CD4-positive, alpha-beta T cell treated with Interleukin-21 for 1 hour (primary cell): Measurements from ENCODE around the gene ELFN2.
"Not testable (repeated sequence)": the region's sequence is repeated elsewhere in the genome, so short reads cannot be mapped to it uniquely, and the experiment has no call there.

Source experiments
- DNase-seq: peaks from one replicate; pipeline ENCODE4 v3.0.0-alpha.2; 2020

ELFN2 gene, protein sequence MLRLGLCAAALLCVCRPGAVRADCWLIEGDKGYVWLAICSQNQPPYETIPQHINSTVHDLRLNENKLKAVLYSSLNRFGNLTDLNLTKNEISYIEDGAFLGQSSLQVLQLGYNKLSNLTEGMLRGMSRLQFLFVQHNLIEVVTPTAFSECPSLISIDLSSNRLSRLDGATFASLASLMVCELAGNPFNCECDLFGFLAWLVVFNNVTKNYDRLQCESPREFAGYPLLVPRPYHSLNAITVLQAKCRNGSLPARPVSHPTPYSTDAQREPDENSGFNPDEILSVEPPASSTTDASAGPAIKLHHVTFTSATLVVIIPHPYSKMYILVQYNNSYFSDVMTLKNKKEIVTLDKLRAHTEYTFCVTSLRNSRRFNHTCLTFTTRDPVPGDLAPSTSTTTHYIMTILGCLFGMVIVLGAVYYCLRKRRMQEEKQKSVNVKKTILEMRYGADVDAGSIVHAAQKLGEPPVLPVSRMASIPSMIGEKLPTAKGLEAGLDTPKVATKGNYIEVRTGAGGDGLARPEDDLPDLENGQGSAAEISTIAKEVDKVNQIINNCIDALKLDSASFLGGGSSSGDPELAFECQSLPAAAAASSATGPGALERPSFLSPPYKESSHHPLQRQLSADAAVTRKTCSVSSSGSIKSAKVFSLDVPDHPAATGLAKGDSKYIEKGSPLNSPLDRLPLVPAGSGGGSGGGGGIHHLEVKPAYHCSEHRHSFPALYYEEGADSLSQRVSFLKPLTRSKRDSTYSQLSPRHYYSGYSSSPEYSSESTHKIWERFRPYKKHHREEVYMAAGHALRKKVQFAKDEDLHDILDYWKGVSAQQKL

DNA sequence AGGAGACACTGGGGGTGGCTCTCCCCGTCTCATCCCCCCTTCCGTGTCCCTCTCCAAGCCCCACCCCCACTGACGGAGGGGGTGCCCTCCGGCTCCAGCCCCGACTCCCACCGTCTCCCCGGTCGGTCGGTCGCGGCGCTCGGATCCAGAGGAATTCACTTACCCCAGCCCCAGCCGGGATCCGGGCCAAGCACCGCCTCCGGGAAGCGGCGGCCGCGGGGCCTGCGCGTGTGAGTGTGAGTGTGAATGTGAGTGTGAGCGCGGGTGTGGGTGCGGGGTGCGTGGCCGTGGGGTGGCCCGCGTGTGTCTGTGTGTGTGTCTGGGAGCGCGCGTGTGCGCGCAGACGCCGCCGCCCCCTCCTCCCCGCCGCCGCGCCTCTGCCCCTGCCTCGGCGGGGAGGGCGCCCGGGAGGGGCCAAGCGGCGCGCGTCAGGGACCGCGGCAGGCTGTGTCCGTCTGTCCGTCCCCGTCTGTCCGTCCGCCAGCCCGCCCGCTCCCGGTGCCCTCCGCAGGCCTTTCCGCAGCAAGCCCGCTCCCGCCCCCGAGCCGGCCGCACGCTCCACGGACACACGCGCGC, at the start of gene ELFN2:
Gene ELFN2, minus strand, starts transcription at position 345 of the 576 bp plus-strand sequence. CDS start 51,945 bp downstream, outside the sequence.
- no peak for DNase-seq

DNA sequence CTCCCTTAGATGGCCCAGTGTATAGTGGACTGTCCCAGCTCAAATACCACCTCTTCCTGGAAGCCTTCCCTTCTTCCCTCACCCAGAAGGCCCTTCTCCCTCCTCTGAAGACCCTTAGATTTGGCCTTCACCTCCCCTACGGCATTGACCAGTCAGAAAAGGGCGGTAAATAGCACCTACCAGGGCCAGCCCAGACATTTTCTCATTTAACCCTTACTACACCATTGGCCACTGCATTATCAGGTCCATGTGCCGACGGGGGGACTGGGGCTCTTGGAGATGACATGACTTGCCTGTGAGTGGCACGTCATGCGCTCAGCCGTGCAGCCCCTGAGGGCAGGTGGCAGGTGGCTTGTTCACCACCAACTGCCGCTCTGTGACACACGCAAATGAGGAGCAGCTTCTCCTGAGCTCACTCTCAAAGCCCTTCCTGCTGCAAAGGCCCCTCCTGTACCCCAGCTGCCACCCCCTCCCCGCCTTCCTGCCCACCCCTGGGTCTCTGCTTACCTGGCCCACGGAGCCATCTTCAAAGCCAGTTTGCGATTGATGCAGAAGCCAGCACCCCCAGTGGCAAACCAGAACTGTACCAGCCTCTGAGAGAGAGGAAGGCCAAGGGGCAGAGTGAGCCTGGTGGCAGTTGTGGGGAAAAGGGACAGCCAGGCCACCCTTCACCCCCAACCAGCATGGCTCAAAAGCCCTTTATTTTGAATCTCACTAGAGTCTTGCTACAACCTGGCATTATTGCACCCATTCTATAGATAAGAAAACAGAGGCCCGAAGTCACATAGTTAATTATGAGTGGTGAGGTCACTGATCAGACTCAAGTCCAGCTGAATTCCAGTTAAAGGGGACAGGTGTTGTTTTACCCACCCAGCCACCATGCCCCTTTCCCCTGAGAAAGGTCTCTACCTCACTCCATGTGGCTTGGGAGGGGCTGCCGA, 49.4 kb upstream of the ELFN2 start:
- DNase-seq = no peak

DNA sequence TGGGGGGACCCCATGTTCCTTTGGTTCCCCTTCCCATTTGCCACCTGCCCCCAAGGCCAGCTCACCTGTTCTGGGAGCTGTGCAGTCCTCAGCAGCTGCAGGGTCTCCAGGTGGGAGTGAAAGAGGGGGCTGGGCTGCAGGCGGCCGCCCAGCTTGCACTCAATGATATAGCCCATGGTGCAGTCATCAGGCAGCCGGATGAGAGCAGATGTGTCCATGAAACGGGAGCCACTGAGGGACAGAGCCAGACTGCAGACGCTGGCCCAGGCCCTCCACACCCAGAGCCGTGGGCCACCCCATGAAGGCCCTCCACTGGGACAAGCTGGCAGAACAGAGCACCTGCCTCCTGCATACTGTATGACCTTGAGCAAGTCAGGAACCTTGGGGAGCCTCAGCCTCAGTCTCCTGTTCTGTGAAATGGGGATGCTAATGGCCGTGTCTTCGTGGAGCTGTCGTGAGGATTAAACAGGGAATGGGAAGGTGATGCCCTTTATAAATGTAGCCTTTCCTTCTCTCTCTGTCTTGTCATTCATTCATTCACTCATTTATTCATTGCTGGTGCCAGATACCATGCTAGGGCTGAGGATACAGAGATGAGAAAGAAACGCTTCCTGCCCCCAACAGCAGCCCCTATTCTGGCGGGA, 47.3 kb upstream of the ELFN2 start:
- DNase-seq = no peak

DNA sequence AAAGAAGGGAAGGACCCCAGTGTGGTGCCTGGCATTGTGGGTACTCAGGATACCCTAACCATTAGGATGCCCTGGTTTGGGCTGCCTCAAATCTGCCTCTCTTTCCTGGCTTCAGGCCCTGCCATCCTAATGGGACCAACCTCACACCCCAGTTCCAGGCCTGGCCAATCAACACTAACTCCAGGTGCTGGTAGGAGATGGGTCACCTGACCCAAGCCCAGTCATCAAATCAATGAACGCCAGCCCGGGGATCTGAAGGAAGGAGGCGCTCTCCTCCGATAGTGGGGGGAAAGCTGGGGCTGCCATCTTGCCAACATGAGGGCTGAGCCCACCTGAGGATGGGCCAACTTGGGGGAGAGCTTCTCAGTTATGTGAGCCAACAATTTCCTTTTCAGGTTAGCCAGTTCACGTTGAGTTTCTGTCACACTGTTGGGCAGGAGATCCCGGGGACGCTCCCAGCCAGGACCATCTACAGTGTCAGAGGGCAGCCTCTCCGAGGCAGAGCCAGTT, 46.2 kb upstream of the ELFN2 start:
- no peak for DNase-seq

DNA sequence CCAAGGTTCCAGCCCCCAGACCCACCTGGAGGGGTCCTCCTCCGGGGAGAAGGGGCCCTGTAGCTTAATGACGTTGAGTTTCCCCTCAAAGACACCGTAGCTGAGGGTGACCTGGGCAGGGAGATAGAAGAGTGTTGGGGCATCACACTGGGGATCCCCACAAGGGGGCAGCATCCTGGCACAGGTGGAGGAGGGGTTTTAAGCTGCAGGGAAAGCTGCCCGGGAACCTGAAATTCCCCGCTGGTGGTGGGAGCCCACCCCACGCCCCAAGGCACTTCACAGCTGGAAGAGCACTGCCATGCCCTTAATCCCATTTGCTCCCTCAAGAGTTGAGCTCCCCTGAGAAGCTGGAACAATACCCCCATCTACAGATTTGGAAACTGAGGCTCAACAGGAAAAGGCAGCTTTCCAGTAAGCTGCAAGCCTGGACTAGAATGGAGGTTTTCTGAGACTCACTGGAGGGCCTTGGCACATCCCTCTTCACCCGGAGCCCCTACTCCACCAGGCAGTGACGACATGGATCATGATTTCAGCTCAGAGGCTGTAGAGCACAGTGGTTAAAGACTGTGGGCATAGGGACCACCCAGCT, 45.2 kb upstream of the ELFN2 start:
- peak; percentile 47 for DNase-seq

DNA sequence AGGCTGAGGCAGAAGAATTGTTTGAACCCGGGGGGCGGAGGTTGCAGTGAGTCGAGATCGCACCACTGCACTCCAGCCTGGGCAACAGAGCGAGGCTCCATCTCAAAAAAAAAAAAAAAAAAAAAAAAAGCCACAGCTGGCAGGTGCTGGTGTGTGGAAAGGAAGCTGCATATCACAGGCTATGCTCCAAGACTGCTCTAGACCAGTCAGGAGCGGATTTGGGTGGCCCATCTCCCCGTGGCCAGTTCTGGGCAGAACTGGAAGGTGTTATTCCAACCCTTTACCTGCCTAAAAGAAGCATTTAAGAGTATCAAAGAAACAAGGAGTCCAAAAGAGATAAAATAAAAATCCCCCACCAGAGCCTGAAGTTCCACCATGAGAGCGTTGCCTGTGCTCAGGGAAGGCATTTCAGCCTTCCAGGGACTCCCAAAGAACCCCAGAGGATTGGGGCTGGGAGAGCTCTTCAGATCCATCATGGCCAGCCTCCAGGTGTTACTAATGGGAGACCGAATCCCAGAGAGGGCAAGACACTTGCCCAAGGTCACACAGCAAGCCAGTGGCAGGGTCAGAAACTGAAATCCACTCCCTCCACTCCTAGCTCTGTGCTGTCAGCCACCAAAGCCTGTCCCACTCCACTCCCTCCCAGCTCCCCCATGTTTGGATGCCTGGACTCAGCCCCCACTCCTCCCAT, 44.6 kb upstream of the ELFN2 start:
- no peak for DNase-seq

DNA sequence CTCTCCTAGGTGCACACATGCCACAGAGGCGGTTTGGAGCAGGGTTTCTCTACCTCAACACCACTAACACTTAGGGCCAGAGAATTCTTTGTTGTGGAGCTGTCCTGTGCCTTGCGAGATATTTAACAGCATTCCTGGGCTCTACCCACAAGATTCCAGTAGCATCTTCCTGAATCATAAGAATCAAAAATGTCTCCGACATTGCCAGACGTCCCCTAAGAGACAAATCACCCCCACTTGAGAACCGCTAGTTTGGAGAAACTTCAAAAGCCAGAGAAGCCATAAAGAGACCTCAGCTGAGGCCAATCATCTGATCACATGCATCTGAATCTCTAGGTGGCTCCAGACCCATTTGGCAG, 42.8 kb upstream of the ELFN2 start:
- no peak for DNase-seq

DNA sequence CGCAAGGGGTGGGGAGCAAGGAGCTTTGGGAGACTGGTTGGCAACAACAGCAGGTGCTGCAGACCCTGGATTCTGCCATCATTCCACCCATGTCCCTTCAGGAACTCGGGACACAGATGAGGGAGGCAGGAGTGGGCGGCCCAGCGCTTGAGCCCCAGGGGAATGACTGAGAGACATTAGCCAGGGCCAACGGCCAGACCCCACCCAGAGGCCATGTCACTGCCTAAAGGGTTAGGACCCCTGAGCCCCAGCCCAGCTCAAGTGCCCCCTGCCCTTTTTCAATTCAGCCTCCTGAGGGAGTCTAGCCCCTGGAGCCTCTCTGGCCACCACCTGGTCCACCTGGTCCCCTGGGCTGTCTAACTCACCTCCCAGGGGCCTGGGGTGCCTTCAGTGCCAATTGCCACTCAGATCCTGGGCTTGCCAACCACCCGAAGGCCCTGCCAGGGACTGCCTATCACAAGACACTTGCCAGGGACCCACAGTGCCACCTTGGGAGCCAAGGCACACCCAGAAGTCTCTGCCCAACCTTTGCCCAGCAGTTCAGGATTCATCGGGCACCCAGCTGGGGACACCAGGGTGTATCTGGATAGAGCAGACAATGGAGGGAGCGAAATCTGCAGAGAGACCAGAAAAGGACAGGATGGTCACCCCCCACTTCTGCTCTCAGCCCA, 42.3 kb upstream of the ELFN2 start:
- DNase-seq = no peak

DNA sequence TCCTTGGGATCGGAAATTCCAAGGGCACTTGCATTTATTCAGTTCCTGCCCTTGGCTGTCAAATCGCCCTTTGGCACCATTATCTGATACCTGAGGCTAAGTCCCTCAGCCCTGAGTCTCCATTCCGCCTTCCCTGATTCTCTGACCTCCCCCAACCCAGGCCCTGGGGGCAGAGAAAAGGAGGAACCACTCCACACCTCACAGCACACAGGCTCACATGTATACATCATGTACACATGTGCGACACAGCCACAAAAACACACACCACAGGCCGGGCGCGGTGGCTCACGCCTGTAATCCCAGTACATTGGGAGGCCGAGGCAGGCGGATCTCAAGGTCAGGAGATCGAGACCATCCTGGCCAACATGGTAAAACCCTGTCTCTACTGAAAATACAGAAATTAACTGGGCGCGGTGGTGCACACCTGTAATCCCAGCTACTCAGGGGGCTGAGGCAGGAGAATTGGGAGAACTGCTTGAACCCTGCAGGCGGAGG, 41.0 kb upstream of the ELFN2 start:
- not testable (repeated sequence) for DNase-seq

DNA sequence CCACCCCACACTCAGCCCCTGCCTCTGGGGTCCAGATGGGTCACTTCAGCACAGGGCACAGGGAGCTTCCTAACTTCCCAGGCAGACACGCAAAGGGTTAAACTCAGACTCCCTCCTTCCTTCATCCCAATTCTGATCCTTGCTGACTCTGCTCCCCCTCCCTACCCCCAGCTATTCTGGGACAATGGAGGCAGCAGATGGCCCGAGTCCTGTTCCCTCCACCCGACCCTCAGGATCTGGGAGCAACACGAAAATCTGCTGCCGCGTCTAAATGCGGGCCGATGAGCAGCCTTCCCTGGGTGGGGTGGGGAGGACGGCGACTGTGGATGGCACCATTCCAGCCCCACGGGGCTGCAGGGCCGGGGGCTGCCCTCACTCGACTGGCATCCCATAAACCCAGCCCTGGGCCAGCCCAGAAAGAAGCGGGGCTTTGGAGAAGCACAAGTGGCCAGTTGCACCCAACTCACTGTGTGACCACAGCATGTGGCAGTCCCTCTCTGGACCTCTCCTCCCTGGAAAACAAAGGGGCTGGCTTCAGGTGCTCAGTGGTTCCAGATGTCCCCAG, 40.2 kb upstream of the ELFN2 start:
- DNase-seq = no peak

DNA sequence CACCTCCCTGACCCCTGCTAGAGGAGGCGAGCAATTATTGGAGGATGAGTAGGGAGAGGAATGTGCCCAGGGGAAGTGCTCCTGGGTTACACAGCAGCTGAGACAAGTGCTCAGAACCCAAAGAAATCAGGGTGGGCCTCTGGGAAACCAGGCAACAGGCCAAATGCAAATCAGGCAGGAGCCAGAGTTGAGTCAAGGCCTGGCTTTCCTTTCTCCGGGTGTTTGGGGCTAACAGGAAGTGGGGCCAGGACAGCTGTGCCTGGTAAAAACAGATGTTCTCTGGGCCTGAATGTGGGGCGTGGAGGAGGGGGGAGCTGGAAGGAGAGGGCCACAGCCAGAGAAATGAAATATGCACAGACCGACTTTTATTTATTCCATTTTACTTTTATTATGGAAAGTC, 36.9 kb upstream of the ELFN2 start:
- no peak for DNase-seq

DNA sequence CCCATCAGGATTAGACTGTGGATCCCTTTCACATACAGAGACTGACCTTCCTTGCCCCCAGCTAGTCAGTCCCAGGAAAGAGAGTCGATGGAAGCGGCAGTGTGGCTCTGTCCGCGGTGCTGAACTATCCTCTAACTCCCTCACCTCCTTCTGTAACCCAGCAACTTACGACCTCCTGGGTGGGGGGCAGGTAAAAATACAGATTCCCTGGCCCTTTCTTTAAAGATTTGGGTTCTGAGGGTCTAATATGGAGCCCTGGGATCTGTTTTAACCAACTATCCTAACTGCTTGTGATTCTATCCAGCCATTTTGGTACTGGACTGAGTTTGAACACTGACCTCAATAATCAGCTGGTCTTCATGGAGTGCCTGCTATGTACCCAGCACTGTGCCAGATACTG, 35.7 kb upstream of the ELFN2 start:
- no peak for DNase-seq

DNA sequence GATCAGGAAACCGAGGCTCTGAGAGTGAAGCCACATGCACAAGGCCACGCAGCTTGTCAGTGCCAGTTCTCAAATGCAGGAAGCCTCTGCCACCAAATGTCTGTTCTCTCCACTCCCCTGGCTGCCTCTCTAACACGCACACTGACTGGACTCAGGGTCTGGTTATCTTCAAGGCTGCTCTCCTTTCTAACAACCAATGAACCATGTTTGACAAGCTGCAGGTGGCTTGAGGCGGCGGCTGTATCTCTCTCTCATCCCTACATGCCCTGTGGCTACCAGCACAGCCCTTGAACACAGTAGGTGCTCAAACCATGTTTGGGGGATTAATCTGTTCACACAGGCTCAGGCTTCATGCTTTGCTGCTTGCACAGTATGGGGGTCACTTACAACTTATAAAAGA, 35.2 kb upstream of the ELFN2 start:
- no peak for DNase-seq

DNA sequence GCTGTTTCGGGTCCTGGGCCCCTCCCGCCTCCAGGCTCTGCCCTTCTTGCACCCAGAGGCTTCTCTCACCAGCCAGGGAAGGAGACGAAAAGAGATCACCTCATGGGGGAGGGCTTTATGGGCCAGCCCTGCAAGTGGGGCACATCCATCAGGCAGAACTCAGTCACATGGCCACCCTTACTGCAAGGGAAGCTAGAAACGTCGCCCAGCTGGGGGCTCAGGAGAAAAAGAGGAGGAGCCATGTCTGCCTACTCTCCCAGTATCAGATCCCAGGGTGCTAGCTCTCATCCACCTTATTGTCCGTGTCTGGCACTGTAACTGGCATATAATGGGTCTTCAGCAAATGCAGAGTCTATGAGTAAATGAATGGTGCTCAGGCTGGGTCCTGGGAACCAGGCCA, 34.7 kb upstream of the ELFN2 start:
- no peak for DNase-seq

DNA sequence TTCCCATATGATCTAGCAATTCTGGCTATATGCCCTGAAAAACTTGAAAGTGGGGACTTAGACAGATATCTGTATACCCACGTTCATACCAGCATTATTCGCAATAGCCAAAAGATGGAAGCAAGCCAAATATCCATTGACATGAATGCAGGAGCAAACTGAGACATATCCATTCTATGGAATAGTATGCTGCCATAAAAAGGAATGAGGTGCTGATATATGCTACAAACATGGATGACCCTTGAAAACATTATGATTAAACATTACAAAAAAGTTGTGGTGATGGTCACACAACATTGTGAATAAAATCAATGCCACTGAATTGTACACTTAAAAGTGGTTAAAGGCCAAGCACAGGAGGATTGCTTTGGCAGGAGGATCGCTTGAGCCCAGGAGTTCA, 33.4 kb upstream of the ELFN2 start:
- DNase-seq = no peak

DNA sequence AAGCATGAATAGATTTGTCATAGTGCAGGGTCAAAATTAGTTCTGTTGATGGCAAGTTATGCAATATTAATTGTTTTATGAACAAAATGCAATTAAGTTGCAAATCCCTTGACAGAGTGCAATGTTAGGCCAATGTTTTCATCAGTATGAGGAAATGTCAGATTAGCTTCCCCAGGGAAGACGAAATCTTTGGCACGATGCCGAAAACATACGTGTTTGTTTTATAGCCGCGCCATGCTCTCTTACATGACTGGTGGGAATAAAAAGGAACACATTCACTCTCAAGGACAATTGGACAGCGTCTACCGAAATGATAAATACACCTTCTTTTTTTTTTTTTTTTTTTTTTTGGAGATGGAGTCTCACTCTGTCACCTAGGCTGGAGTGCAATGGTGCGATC, 31.9 kb upstream of the ELFN2 start:
- no peak for DNase-seq

DNA sequence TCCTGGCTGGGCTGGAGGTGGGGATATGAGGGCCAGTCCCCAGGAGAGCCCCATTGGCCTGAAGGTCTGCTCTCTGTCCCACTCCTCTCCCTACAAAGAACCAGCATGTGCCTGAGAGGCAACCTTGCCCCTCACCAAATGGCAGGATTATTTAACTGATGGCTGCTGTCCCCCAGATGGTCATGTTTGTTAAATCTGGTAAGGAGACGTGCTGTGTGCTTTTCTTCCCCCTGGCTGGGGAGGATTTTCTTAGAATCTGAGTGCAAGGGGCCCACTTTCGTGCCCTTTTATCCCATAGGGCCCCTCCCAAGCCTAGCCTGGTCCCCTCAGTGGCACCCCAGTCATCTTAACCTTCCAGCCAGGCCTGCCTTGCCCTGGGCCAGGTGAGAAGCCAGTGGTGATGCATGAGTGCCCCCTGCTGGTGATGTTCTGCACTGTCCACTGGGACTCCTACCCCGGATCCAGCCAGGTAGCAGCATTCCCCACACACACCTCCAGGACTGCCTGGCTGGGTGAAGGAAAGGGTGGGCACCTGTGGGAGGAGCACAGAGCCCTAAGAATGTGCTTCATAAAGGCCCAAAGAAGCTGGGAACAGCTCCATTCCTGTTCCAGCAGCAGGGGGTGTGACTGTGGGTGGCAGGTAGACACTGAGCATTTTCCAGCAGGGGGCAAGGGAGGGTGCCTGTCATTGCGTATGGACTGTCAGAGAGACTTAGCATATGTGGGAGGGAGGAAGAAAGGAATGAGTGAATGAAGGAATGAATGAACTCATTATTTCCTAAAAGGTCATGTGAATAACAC, 30.0 kb upstream of the ELFN2 start:
- peak; percentile 81 for DNase-seq

DNA sequence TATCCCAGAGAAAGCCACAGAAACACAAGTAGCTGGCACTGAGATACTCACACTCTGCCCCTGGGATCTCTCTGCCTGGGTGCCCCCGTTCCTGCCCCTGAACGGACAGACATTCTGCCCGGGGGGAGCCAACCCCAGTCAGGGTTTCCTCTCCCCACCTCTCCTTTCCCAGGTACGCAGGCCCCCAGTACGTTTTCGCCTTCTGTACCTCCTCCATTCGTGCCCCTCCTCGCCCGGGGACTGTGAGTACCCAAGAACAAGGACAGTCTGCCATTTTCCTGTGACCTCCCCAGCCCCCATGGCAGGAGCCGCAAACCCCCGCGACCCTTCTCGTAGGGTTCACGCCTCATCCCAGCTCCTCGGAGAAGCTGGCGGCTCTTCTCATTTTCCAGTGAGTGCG, 29.1 kb upstream of the ELFN2 start:
- DNase-seq = no peak

DNA sequence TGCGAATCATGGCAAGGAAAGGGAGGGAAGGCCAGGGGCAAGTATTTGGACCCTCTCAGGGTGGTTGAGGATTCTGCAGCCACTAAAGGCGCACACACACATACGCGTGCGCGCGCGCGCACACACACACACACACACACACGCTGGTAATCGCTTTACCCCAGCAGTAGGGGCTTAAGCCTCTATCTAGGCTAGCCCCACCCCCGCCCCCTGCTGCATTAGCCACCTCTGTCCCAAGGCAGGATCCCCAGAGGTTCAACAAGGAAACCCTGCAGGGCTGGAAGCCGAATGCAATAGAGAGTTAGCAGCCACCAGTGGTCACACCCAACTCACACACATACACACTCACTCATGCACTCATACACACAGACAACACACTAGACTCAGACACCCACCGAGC, 28.6 kb upstream of the ELFN2 start:
- no peak for DNase-seq
